NK-92 (cell line): ENCODE data around the gene MBD3.

Experiments used
- DNase-seq: peaks from one replicate; lab custom pipeline; 2025; ENCODE audit not compliant: unreplicated experiment; lab: John Stamatoyannopoulos, UW

Gene MBD3

DNA sequence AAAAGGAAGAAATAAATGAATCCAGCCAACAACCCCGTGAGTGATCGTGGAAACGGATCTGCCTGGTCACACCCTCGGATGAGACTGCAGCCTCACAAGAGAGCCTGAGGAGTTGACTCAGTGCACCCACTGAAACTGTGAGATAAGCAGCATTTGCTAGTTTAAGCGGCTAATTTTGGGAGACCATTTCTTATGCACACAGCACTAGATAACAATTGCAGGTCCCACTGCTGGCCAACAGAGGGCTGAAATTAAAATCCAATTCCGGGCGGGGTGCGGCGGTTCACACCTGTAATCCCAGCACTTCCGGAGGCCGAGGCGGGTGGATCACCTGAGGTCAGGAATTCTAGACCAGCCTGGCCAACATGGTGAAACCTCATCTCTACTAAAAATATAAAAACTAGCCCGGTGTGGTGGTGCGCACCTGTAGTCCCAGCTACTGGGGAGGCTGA is 9.0 kb upstream of the MBD3 start:
- DNase-seq: no peak

DNA sequence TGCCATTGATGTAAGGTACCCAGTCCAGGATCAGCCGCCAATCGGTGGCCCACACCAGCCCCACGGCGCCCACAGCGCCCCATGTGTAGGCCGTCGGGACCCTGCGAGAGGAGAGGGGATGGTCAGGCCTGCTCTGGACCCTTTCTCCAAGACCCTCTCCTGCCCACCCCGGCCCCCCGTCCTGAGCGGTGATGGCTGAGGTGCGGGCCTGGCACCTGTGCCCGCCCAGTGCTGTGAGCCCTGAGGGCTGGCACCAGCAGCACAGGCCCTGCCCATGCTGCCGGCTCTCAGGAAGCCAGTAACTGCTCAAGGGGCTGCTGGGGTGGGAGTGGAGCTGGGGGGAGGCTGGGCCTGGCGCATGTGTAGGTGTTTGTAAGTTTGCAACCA is 6.8 kb upstream of the MBD3 start:
- DNase-seq: no peak

- no peak for DNase-seq
These were observed 6.3 kb upstream of the MBD3 start for GRCh38 chr19:1598777-1599459.

DNA sequence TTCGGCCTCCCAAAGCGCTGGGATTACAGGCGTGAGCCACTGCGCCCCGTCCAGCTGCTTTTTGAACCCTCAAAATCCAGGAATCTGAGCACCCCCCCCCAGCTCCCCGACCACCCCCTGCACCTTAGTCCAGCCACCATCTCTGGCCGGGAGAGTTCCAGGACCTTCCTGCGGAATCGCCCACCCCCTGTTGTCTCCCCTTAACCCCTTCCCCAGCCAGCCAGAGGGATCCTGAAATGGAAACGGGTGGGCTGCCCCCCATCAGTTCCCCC is 772 bp upstream of the MBD3 start:
- no peak for DNase-seq

DNA sequence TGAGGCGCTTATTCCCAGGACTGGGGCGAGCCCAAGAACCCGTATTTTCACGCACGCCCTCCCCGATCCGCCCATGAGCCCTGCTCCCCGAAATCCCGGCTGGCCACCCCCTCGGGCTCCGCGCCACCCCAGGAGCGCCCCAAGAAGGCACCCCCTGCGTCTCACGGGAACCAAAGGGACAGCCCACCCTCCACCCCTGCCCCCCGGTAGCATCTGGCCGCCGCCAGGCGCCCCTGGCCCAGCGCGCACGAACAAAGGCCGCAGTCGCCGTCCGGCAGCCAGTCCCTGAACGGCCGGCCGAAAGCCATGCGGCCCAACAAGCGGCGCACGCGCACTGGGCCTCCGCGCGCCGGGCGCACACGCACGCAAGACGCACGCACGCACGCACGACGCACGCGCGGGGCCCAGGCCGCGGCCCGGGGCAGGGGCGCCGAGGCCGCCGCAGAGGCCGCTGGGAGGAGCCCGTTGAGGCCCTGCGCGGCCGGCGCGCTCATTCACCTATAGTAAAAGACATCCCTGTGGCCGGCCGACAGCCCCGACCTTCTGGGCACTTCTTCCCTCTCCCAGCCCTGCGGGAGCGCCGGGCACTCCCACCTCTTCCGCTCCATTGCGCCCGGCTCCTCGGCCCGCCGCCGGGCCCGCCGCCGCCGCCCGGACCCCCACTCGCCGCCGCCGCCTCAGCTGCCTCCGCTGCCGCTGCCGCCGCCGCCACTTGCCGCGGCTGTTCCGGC is 476 bp downstream of the MBD3 start:
- DNase-seq: no peak

DNA sequence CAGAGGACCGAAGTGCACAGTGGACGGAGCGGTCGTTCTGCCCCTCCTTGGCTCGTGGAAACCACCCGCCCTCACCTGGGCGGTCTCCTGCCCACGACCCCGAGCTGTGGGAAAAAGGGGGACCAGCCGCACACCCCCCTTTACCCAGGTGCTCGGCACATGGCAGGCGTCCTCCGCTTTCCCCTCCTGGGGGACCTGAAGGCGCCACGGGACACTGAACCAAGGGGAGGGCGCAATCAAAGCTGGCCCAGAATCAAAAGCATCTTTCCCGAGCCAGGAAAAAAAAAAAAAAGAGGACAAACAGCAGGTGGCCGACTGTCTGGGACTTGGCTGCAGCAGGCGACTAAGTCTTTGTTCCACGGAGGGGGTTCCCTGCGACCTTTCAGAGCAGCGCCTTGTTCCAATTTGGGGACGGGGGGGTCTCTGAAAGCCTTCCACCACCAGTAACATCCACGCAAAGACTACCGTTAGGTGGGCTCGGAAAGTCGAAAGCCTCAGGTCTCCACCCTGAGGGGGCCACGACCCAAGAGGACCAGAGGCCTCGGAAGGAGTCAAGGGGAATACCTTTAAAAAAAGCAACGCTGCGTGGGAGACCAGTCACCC is 1.1 kb downstream of the MBD3 start:
- no peak for DNase-seq

- DNase-seq: no peak
These were observed 1.8 kb downstream of the MBD3 start for GRCh38 chr19:1590641-1591397.

- DNase-seq: no peak
These were observed 4.8 kb downstream of the MBD3 start for GRCh38 chr19:1587872-1588271.

DNA sequence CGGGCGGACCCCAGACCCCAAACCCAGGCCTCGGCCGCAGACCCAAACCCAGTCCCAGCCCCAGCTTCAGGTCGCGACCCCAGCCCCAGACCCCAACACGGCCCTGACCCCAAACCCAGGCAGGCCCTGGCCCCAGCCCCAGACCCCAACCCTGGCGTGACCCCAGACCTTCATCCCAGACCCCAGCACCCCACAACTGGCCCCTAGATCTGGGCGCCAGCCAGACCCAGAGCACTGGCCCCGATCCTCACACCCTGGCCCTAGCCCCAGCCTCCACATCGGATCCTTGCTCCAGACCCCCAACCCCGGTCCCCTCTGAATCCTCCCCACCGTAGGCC is 7.5 kb downstream of the MBD3 start:
- DNase-seq: no peak

DNA sequence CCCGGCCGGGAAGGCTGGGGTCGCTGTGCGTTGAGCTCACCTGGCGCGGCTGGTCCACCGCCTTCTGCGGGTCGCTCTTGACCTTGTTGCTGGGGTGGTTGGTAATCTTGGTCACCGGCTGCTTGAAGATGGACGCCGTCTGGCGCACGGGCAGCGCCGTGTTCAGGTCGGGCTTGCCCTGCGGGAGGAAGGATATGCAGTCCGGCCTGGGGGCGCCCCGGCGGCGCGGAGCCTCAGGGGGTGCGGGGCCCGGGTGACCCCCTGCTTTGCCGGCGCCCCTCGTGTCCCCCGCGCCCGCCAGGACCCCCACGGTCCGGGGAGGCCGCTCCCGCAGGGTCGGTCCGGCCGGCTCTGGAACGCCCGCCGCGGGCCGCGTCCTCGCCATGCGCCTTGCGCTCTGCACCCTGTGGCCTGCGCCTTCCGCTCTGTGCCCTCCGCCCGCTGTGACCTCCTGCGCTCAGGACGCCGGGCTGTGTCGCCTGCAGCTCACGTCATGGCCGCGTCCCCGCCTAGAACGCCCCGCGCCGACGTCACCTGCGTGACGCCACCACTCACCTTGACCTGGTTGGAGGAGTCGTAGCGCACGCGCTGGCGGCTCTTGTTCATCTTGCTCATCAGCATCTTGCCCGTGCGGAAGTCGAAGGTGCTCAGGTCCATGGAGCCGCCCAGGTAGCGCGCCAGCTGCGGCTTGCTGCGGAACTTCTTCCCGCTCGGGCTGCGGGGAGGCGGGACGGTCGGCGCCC is 8.0 kb downstream of the MBD3 start:
- no peak for DNase-seq

DNA sequence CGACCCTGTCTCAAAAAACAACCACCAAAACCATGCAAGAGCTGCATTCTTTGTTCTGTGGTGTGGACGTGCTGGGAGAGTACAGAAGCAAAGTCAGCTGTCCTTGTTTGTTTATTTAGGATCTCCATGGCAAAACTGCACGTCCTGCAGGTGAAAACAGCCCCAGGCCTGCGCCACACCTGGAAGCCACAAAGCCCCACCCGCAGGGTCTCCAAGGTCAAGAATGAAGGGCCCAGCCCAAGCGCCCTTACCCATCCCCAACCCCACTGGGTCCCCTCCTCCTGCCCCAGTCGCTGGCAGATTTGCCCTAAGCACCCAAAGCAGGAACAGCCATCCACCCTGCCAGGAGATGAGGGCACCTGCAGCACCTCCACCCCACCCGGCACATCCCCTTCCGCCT is 10.5 kb downstream of the MBD3 start:
- DNase-seq: no peak

DNA sequence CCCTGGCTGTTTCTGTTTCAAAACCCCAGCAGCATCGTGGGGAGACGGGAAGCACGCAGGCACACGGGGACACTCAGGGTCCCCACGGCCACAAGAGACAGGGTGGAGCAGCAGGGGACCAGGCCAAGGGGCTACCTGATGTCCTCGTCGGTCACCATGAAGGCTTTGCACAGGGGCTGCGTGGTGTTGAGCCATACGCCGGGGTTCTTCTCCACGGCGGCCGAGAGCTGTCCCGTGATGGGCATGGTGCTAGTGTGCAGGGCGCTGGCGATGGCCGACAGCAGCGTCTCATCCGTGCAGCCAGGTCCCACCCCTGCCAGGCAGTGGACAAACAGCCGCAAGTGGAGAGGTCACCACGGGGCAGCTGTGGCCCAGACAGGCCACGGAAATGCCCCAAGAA is 11.7 kb downstream of the MBD3 start:
- no peak for DNase-seq

DNA sequence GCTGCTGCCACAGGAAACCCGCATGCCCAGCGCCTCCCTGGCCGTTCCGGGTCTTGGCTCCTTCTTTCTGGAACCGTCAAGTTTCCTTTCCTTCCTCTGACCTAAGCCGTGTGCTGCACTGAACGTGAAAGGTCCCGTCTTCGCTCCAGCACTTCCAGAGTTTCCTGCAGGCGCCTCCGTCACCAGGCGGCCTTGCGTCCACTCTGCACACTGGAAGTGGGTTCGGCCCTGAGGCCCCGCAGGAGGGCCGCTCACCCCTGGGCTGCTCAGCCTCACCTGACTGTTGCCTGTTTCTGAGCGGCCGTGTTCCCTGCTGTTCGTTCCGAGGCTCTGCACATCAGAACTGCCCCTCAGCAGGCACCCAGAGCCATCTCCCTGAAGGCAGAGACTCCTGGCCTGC is 12.3 kb downstream of the MBD3 start:
- no peak for DNase-seq

DNA sequence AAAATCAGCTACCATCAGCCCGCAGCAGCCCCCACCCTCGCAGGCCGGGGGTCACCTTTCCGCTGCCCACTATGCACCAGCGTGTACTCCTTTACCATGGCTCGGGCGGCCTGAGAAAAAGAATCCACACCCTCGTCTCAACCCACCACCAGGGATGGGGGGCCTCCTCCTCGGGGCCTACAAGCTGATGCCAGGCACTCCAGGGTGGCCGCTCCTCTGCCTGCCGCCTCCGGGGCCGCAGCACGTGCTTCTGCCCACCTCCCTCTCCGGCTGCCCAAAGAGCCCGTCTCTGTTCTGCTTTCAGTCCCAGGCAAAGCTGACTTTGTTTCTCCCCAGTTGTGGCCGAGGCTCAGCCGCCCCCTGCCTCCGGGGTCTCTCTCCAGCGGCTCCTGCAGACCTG is 13.4 kb downstream of the MBD3 start:
- DNase-seq: no peak

DNA sequence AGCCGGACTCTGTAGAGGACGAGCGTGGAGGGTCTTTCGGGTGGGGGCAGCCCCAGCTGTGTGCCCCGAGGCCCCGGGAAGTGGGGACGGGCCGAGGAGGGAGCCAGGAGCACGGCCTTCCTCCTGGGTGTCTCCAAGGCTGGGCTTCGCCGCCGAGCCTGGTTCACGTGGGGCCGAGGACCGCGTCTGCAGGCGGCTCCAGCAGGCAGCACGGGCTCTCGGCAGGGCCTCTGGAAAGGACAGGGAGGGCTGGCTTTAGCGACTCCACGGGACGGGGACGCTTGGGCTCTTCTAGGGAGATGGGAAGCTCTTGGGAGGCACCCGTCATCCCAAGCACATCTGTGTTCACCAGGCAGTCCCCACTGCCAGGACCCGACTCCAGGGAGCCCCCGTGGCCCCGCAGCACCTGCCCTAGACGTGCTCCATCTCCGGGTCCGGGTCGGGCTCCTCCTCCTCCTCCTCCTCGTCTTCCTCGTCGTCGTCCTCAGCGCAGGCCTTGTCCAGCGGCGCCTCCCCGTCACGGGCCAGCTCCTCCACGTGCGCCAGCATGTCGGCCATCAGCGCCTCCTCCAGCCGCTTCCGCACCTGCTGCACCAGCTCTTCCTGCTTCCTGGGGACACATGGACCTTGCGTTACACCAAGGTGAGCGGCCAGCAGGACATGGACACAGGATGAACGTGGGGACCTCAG is 14.6 kb downstream of the MBD3 start:
- no peak for DNase-seq

DNA sequence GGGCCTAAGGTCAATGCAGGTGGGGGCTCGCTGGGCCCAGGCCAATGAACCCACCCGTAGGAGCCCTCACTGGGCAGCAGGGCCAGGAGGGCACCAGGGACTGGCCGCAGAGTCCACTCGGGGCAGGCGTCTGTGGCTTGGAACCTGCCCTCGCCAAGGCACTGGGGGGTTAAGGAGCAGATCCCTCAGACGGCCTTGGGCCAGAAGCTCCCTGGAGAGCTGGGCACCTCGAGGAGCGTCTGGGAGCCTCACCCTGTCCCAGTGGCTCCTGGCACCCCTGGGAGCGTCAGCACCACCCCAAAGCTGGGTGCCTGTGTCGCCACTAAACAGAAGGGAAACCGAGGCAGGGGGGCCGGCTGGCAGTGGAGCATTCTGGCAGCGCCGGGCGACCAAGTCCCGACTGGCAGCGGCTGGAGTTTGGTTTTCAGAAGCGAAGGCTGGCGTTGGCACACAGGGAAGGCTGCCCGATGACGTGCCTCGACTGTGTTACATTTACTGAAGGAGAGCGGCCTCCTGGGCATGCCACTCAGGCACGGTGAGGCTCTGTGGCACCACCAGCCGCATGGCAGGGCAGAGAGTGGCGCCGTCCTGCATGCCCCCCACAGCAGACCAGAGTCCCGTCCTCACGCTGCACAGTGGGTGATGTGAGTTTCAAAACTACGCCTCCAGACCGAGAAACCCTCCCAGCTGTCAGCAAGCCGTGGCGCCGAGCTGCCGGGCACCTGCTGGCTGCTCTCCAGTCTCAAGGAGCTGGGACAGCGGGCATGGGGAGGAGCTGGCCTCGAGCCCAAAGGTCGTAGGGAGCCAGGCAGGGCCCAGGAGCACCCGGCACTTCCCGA is 15.4 kb downstream of the MBD3 start:
- no peak for DNase-seq

DNA sequence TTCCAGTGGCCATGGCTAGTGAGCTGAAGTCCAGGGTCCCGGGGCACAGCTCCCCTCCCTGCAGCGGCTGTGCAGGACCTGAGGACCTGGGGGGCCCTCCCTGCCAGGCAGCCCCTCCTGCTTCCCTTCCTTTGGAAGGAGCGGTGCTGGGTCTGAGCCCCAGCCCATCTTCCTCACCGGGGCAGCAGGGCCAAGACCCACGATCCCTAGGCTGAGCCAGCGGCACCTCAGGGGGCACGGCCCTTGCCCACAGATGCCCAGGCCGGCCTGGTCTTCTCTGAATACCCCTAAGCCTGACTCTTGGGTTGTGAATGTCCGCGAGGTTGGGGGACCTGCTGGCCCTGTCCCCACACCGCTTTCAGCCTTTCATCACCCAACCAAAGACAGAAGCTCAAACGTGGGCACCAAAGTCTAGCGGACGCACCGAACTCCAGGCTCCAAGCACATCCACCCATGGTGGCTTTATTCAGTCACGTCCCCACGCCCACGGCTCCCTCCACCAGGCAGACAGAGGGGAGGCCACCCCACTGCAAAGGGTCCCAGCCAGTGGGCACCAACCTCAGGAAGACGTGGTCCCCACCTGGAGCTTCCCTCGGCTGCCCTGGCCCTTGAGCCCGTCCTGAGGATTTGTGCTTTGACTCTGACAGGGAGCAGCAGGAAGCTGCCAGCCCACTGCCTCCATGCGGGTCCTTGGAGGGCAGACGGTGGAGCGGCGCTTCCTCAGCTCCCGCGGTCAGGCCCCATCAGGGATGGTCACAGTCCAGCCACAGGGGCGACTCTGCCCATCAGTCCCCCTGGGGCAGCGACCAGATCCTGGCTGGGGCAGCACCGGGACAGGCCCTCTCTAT is 16.2 kb downstream of the MBD3 start:
- DNase-seq: no peak

GRCh38 chr19:1575323-1576241 is 17.1 kb downstream of the MBD3 start:
- no peak for DNase-seq
